Lung microvascular endothelial cell (primary cell): ENCODE data around the gene ESR1. TPM values are rescaled to one million over a fixed set of nuclear protein-coding genes. Genes with fewer than 3 reads are reported as not detected.
"Not testable (repeated sequence)": the region's sequence is repeated elsewhere in the genome, so short reads cannot be mapped to it uniquely, and the experiment has no call there.

ENCODE experiments used
- DNase-seq, 2 donors: peaks; one replicate each; pipeline versions ENCODE4 v3.0.0 to v3.0.0-alpha.2; 2010; ENCODE audit warnings: low read depth in 2 of 2
- total RNA-seq: library from RNA; depleted of rRNA; stranded (reverse); fragments of >200 nt; gene quantifications from 2 replicates; pipeline ENCODE4 v1.2.1, GENCODE V29; 2014

Gene ESR1
- total RNA-seq, 1 donor from 2014 or later = under 0.01 TPM

DNA sequence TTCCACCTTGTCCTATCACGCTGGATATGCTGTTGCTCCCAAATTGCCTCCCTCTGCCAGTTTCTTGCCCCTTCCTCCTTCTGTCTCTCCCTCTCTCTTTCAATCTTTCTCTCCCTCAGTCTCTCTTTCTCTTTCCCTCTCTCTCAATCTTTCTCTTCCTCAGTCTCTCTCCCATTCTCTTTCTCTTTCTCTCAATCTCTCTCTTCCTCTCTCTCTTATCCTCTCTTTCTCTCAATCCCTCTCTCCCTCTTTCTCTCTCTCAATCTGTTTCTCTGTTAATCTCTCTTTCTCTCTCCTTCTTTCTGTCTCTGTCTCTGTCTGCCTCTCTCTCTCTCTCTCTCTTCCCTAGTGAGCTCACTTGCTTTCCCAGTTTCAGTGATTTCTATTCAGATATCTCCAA, 245.8 kb downstream of the ESR1 start:
- no peak for DNase-seq

DNA sequence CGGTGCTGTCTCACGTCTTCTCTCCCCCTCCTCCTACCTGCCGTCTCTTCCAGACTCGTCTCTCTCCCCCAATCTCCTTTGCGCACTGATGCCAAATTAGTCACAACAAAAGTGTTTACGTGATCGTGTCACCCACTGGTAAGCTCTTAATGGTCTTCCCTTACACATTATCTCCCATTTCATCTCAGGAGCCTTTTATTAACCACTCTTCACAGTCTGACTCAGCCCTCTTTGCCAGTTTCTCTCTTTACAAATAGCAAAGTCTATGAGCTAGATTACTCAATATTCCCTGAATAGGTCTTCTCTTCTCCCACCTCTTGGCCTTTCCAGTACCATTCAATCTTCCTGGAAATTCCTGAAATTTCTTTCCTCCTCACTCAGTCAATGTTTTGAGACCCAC, 247.0 kb downstream of the ESR1 start:
- no peak for DNase-seq

DNA sequence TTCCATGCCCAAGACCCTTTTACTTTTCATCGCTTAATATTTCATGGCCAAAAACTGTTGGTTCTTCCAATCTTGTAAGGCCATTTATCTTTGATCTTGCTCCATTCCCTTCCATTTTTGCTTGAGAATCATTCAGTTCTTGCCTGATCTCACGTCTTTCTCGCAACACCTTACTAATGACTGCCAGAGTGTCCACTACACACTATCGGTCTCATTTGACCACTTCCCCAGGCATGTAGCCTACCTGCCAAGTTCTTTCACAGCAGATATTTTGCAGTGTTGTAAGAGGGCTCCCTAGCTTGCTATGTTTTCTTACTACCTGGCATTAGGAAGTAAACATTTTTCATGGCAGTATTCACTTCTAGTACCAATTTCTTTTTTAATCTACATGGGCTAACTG, 248.0 kb downstream of the ESR1 start:
- no peak for DNase-seq

DNA sequence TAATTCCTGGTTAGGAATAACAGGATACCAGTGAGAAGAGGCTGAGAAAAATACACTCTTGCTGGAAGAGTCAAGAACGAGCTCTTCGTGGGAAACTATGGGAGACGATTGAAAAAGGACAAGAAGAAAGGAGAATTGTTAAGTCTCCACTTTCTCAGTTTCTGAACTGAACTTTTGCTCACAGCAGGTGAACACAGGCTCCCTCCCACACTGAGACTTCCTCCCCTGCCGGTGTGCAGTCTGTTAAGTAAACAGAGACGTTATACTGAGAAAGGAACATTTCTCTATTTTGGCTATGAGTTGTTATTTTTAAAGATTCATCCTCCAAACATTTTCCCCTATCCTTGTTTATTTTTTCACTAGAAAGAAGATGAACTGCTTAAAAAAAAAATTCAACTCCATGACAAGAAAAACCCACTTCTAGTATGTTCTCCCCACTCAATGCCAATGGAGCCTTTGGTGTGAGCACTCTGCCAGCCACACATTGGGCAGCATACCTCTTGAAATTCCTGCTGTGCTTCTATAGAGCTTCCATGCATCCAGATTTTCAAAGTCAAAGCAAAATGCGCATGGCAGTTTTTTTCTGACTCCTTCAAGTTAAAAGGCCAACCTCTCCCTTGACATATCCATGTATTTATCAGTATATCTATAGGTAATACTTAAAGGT, 250.5 kb downstream of the ESR1 start:
- no peak for DNase-seq

DNA sequence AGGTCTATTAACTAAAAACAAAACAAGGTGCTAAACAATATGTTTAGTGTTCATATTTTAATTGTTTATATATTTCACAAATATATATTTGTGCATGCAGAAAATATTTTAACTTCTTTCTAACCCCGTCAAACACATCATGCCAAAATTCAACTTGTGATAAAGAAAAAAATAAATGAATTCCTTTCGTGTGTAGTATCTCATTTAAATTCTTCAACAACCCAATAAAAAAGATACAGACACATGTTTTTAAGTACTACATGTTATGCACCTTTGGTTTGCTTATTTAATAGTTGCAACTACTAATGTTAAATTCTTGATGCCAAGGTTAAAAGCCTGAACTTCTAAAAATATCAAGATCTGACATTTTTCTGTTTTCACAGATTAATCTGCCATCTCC, 252.4 kb downstream of the ESR1 start:
- no peak for DNase-seq

DNA sequence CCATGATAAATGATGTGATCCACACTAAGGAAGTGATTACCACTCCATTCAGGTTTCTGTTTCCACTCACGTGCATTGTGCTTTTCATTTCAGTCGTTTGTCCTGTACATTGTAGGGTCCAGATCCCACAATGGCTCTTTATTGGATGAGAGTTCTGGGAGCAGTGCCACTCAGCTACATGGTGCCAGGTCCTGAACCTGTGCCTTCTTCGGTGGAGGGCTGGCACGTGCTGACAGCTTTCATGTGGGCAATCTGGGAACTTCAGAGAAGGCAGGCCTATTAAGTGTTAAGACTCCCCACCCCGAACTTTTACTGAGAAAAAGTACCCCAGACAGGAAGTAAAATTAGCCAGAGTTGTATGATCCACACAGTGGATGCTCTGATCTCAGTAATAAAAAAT, 255.0 kb downstream of the ESR1 start:
- peak in 1 of 2 donors; percentile 16 for DNase-seq

DNA sequence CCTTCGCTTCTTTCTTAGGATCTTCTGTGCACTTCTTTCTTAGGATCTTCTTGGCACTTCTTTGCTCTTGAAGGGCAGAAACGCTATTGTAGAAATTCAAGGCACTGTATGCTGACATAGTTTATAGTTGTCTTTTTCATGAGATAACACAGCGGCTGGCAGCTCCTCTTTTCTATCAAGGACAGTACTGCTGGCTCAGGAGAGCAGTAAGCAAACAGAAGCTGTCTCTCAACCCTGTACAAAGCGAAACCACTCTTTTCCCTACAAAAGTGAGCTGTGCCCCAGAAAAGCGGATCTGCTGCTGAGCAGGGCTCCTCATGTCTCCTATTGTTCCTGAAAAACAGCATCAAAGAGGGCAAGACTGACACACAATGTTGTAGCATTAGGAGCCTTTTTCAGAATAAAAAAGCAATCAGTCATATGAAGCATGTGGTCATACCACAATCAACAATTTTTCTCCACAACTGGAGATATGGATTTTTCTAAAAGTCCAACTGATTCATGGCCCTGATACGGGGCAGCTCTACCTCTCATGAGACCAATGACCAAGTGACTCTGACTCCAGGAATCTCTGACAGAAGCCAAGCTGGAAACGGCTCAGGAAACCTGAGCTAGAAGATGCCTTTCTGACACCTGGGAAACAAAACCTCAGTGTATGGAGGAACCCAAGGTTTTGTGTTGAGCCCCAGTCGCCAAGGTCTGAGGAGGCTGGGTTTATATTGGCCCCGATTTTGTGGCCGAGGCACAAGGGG, 255.9 kb downstream of the ESR1 start:
- no peak for DNase-seq

DNA sequence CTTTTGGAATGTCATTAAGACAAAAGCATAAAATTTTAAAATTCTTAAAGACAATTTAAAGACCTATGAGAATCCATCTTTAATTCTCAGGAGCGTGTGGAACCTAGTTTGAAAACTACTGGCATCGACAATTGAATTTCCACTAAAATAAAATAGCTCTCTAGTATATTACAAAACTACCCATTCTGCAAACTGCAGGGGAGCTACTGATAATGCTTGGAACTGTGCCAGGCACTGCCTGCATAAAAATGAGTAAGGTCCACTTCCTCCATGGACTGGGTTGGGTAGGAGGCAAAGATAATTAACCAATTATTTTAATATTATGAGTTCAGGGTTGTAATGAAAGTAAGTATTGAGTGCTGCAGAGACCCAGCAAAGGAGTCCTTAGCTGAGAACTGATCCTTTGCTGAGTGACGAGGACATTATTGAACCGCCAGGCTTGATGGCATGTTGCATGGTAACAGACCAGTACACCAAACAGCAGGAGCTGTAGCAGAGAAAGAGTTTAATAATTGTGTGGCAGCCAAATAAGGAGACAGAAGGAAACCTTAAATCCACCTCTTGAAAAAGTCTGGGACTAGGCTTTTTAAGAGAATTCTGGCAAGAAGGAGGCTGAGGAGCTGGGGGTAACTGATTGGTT, 261.3 kb downstream of the ESR1 start:
- peak in 1 of 2 donors; percentile 31 for DNase-seq

DNA sequence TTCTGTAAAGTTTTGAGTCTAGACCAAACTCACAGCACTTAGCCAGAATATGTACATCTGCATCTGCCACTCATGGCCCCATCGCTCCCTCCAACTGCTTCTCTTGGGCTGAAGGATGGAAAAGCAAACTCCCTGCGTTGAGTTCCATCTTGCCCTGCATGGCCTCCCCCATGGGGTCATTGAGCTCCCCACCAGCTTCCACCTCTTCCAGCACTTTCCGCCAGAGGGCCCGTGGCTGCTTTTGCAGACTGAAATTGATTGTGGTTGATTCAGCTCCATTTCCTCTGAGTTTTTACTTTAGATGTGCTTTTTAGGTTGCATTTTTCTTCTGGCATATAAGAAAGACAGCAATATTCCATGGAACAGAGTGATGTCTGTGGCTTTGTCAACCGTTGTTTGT, 263.1 kb downstream of the ESR1 start:
- no peak for DNase-seq

DNA sequence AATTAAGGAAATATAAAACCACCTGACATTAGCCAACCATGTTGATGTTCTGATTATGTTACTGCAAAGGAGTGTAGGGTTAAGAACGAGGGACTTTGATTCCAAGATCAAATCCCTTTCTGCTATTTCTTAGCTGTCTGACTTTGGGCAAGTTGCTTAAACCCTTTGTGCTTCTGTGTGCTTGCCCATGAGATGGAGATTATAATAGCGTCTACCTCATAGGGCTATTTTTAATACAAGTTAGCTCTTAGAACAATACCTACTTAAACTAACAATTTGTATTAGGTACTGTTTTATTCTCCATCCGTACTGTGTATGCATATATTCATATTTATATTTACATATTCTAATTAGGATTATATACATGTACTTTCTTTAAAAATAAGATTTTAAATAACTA, 263.8 kb downstream of the ESR1 start:
- DNase-seq = no peak

DNA sequence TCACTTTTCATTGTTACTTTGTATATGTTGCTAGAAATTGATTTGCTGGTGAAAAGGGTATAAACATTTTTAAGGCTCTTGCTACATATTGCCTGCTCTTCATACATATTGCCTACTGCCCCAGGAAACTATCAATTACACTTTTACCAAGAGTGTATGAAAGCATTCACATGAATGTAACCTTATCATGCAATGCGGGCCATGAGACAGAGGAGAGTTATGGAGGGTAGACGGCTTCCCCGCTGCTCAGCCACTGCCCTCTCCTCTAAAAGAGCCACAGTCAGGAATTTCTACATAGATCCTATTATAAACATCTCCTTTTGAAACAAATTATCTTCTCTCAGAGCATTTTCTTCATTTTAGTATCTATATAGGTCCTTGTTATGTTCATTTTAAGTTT, 264.4 kb downstream of the ESR1 start:
- no peak for DNase-seq

DNA sequence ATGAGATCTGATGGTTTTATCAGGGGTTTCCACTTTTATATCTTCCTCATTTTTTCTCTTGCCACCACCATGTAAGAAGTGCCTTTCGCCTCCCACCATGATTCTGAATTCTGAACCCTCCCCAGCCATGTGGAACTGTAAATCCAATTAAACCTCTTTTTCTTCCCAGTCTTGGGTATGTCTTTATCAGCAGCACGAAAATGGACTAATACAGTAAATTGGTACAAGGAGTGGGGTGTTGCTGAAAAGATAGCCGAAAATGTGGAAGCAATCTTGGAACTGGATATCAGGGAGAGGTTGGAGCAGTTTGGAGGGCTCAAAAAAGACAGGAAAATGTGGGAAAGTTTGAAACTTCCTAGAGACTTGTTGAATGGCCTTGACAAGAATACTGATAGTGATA, 268.8 kb downstream of the ESR1 start:
- not testable (repeated sequence) for DNase-seq

DNA sequence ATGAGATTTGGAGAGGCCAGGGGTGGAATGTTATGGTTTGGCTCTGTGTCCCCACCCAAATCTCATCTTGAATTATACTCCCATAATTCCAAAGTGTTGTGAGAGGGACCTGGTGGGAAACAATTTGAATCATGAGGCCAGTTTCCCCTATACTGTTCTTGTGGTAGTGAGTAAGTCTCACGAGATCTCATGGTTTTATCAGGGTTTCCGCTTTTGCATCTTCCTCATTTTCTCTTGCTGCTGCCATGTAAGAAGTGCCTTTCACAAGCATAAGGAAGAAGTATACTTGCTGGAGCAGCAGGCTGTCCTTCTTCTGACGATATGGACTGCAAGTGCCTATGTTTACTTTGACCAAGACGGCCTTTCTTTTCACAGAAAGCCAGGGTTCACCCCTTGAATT, 270.5 kb downstream of the ESR1 start:
- no peak for DNase-seq

DNA sequence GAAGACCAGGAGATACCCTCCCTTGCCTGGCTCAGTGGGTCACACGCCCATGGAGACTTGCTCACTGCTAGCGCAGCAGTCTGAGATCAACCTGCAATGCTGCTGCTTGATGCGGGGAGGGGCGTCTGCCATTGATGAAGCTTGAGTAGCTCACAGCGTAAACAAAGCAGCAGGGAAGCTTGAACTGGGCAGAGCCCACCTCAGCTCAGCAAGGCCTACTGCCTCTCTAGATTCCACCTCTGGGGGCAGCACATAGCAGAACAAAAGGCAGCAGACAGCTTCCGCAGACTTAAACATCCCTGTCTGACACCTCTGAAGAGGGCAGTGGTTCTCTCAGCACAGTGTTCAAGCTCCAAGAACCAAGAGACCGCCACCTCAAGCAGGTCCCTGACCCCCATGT, 271.3 kb downstream of the ESR1 start:
- DNase-seq = no peak

DNA sequence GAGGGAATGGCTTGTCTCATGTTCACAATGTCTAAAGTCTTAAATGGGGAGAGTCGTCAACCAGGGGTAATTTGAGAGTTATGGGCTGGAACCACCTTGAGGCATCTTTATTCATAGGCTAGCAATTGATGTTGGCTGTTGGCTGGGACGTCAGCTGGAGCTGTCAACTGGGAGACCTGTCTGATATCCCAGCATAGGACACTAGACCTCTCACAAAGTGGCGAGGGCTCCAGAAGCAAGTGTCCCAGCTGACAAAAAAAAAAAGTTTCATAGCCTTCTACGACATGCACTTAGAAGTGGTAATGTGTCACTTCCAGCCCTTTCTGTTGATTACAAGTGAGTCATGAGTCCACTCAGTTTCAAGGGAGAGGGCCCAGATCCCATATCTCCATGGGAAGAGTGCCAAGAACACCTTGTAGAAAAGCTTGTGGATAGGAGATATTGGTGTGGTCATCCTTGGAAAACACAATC, 278.0 kb downstream of the ESR1 start:
- DNase-seq = peak in 1 of 2 donors; percentile 73

DNA sequence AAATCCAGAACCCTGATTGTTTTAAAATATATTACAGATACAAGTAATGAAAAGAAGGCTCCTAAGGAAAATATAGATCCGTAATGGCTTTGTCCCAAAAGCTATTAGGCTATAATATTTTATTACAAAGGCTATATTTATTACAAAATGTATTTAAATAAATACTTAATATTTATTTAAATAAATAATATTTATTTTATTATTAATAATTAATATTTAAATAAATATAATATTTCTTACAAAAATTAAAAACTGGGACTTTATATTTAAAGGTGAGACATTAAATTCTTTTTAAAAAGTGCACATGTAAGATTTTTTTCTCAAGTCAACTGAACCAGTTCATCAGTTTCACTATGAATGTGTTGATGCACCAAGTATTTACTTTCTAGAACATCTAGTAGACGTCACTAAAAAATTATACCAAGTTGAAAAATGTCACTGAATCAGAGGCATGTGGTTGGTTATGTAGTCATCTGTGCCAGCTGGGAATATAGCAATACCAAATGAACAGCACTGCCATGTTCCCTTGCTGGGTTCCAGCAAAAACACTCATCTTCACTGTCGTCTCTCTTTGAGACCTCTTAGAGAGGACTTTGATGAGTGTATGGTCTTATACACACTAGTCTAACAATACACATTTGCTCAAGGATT, 278.9 kb downstream of the ESR1 start:
- DNase-seq = no peak

DNA sequence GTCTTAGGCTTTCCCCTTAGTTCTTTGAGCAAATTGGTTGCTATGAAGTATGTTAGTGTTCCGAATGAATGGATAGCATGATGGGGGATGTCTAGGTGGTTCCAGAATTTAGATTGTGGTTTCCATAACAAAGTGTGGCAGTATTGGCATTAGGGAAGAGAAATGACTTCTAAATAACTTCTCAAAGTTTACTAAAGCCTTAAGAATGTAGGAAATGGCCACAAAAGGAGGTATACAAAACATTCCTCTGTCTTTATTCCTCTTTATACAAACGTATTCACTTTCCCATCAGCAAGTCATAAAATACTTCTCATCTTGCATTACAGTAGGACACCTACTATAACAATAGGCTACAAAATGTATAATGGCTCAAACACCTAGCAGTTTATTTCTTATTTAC, 279.6 kb downstream of the ESR1 start:
- DNase-seq = no peak

DNA sequence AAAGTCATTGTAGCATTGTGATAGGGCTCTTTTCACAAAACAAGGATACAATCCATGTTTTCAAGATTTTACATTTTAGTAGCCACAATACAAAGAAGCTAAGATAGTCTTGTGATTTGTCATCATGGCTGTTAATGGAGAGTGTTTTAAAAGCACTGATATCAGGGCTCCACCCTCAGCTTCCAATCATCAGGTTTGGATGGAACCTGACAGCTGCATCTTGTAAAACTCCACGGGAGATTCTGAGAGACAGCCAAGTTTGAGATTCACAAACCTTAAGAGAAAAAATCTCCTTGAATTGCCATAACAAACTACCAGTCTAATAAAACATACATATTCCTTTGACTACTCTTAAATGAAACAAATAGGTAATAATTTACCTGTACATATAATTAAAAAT, 280.2 kb downstream of the ESR1 start:
- DNase-seq = no peak

DNA sequence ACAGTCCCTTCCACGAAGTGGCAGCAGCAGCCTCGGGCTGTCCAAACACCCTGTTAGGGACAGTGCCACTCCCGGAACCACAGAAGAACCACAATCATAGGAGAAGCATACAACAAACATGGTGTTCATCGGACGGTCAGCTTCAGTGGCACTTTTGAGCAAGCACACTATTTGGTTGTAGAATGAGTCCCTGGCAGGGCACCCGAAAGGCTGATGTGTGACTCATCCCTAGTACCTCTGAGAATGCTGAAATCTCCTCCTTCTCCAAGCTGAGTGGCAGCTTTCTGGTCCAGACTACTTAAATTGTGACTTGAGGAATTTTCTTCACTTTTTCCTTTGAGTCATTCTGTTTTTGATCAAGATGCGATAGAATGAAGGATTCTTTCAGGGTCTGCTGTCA, 282.5 kb downstream of the ESR1 start:
- peak in 1 of 2 donors; percentile 58 for DNase-seq

DNA sequence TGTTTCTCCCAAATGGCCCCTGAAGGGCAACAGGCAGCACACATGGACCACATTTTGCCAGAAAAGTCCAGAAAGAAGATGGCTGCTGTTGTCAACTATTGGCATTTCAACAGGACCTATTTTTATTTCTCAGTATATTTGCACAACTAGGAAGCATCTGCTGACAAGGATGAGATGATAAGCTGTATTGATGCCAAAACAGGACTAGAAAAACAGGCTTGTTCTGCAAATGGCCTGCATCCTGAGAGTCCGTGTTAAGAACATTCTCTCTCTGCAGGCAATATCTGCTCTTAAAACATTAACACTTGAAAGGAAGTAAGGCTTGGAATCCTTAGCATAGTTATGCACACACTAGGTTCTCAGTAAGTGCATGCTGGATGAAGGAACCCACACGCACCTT, 283.7 kb downstream of the ESR1 start:
- DNase-seq = peak; percentile 79 to 80

DNA sequence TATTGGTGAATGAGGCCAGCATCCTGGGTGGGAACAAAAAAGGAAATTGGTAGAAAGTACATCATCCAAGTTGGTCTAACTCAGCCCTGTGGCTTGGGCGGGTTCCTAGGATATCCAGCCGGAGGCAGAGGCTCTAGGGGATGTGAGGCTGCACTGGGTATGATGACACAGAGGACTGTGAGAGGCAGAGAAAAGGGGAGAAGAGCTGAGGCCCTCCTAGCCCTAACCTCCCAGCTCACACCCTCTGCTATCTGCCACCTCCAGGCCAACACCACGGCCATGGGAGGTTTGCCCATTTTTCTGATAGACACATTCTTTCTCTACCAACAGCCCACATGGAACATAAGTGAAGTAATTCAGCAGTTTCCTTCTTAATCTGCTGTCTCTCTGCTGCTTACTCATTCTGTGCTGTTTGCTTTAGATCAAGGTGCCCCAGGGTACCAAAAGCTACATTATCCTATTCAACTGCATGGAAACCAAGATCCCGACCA, 284.4 kb downstream of the ESR1 start:
- peak in 1 of 2 donors; percentile 26 for DNase-seq

DNA sequence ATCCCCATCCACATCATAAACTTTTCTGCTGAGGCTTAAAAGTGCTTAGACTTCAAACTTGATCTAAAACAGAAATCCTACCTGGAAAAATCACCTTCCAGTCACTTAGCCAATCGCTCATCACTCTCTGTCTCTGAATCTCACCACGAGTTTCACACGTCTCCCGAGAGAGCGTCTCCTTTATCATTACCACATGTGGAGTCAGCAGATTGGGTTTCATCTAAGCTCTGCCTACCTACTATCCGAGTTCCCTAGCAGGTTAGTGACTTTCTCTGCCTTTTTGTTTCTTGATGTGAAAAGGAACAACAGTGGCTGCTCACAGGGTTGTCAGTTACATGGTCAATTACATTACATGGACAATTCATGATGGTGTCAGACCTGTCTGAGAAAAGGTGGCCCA, 286.2 kb downstream of the ESR1 start:
- no peak for DNase-seq
